Endothelial cell of umbilical vein (primary cell): ENCODE measurements around the gene PCMT1. TPM values are rescaled to one million over a fixed set of nuclear protein-coding genes. Genes with fewer than 3 reads are reported as not detected.

Experiments used
- BruUV-seq: library from RNA; stranded (reverse); fragments of 400-500 nt; replicated peaks from 2 replicates; lab custom pipeline; 2021; lab: Mats Ljungman, UMichigan
- CTCF ChIA-PET: fragments of 300-600, 350-600 bp; sonication (Branson Sonifier 250); formaldehyde crosslinking; loops from one replicate; lab custom pipeline; 2021; ENCODE audit warnings: antibody characterized with exemption, inconsistent platforms; lab: Charles Lee
- POLR2A ChIA-PET: fragments of 300-600, 350-600 bp; sonication (Branson Sonifier 250); formaldehyde crosslinking; loops from one replicate; lab custom pipeline; 2021; ENCODE audit warnings: antibody characterized with exemption, inconsistent platforms; lab: Charles Lee
- DNase-seq: peaks from one replicate; pipeline ENCODE4 v3.0.0-alpha.2; 2011; ENCODE audit warnings: low read depth, low spot score
- FAIRE-seq: peaks from 2 replicates; lab custom pipeline; 2011; peaks lifted over from hg19 to GRCh38; lab: Jason Lieb, UNC
- H2AFZ ChIP-seq: 2 replicates; pipeline ENCODE4 v1.6.0; 2012; ENCODE audit warnings: low read depth, low read length, control low read depth, inconsistent platforms
- H3K27ac ChIP-seq: 2 replicates; pipeline ENCODE4 v1.5.1; 2011; ENCODE audit warnings: low read depth, mild to moderate bottlenecking, control low read depth, low read length, moderate library complexity; ENCODE audit not compliant: insufficient read depth
- H3K27me3 ChIP-seq, 2 experiments: 2 replicates each; pipeline versions ENCODE4 v1.6.0 to v1.6.1; 2011; ENCODE audit warnings: low read length in 2 of 2, mixed read lengths in 1 of 2; ENCODE audit not compliant: control insufficient read depth in 2 of 2, insufficient read depth in 2 of 2
- H3K36me3 ChIP-seq, 2 experiments: 2 replicates in 1 of 2; 3 replicates in 1 of 2; pipeline ENCODE4 v1.5.1; 2011; ENCODE audit warnings: low read length in 2 of 2, mild to moderate bottlenecking in 1 of 2, moderate library complexity in 1 of 2; ENCODE audit not compliant: control insufficient read depth in 2 of 2, insufficient read depth in 2 of 2; ENCODE audit errors: extremely low read depth in 1 of 2
- H3K4me1 ChIP-seq: 3 replicates; pipeline ENCODE4 v1.5.1; 2011; ENCODE audit warnings: mild to moderate bottlenecking, low read length; ENCODE audit not compliant: control insufficient read depth, insufficient read depth; ENCODE audit errors: extremely low read depth
- H3K4me2 ChIP-seq: 2 replicates; pipeline ENCODE4 v1.6.1; 2011; ENCODE audit warnings: low read length, control low read depth, mixed read lengths; ENCODE audit not compliant: insufficient read depth
- H3K4me3 ChIP-seq, 3 experiments: fragments of 200-600 bp in 1 of 3; sonication (generic), shearing (Covaris generic) in 1 of 3; replicated peaks in 1 of 3; 2 replicates each; pipeline ENCODE4 v1.5.1; 2011 to 2016; ENCODE audit warnings: control low read depth in 3 of 3, low read length in 3 of 3, mild to moderate bottlenecking in 2 of 3, inconsistent platforms in 1 of 3, low read depth in 1 of 3, moderate library complexity in 1 of 3; ENCODE audit not compliant: insufficient read depth in 1 of 3
- H3K79me2 ChIP-seq: 2 replicates; pipeline ENCODE4 v1.6.0; 2012; ENCODE audit warnings: low read length, inconsistent platforms; ENCODE audit not compliant: control insufficient read depth, insufficient read depth
- H3K9ac ChIP-seq: replicated peaks from 2 replicates; pipeline ENCODE3; 2011; ENCODE audit warnings: low read length, control low read depth; ENCODE audit not compliant: insufficient read depth; ENCODE audit errors: extremely low read depth
- H3K9me1 ChIP-seq: replicated peaks from 3 replicates; pipeline ENCODE4 v1.6.0; 2011; ENCODE audit warnings: mild to moderate bottlenecking, low read length; ENCODE audit not compliant: control insufficient read depth, insufficient read depth; ENCODE audit errors: extremely low read depth
- H3K9me3 ChIP-seq: replicated peaks from 2 replicates; pipeline ENCODE4 v1.5.1; 2012; ENCODE audit warnings: low read length, inconsistent platforms; ENCODE audit not compliant: control insufficient read depth, insufficient read depth
- H4K20me1 ChIP-seq: replicated peaks from 2 replicates; pipeline ENCODE3; 2011; ENCODE audit warnings: mild to moderate bottlenecking, low read length; ENCODE audit not compliant: control insufficient read depth, insufficient read depth; ENCODE audit errors: extremely low read depth
- CTCF ChIP-seq, 2 donors: IDR thresholded peaks; 1 replicate in 1 of 2; 2 replicates in 1 of 2; pipeline ENCODE4 v1.5.1; 2011; ENCODE audit warnings: low read length in 2 of 2, mild to moderate bottlenecking in 2 of 2, moderate library complexity in 2 of 2, control low read depth in 1 of 2, inconsistent platforms in 1 of 2, low read depth in 1 of 2; ENCODE audit not compliant: insufficient read depth in 1 of 2; ENCODE audit errors: extremely low read depth in 1 of 2
- POLR2A ChIP-seq: IDR thresholded peaks from 2 replicates; pipeline ENCODE4 v1.6.1; 2012; ENCODE audit warnings: low read depth, mild to moderate bottlenecking, control low read depth, low read length
- dilution Hi-C: fragments of 300-500 bp; cut with MboI; formaldehyde crosslinking; loops from one replicate; pipeline ENCODE4 v1.15.0; 2019; ENCODE audit warnings: low sequenced_read_pairs; ENCODE audit not compliant: extremely low pct_ligation_motif_present
- intact Hi-C: fragments of 100-400 bp; cut with micrococcal nuclease; formaldehyde crosslinking; loops from one replicate; pipeline ENCODE4 v1.10.0; 2022
- polyA plus RNA-seq, 4 experiments: library from polyadenylated mRNA; depleted of rRNA in 3 of 4; stranded (reverse) in 3 of 4; unstranded in 1 of 4; fragments of >200 nt; gene quantifications; 2 replicates each; pipeline versions ENCODE4 v1.2.1 to v1.2.3, GENCODE V29; 2011 to 2012; ENCODE audit warnings: missing spikeins in 1 of 4
- total RNA-seq: library from RNA; stranded (reverse); gene quantifications from 2 replicates; pipeline ENCODE4 v1.2.3, GENCODE V29; 2021

Gene PCMT1
- total and polyA plus RNA-seq, 2 donors (not counting 3 experiments of a cell fraction or from before 2014, with no cell fraction given) = 95.0 to 102 TPM

- intact Hi-C loops = loop anchor here (1.0 to 5.0 kb wide), 3 partner anchors 31 to 183 kb away; no protein-coding TSS in a partner anchor
- H3K4me3 ChIP-seq = no peak overlapping the region
- H2AFZ ChIP-seq = no peak overlapping the region
- H3K27ac ChIP-seq = no peak overlapping the region
- no peaks in the 10 kb centered on the region for H4K20me1 ChIP-seq
- CTCF ChIA-PET = interaction anchor here (0.5 to 3.9 kb wide), 12 partner anchors 12 to 182 kb away, joined by 3 to 30 read pairs (median 8); partner anchors contain the start of gene LRP11
- FAIRE-seq (peak; percentile 21), DNase-seq (peak; percentile 80)
- no peaks in the 10 kb centered on the region for H3K9me1 ChIP-seq
- POLR2A ChIA-PET = no interaction called here
- H3K4me1 ChIP-seq = no peaks in the 10 kb centered on the region
- TF ChIP-seq CTCF (IDR thresholded peaks at IDR 0.05; ENCODE audit: extremely low read depth in 1 of 2, insufficient read depth in 1 of 2, low read depth in 1 of 2, low read length in 2 of 2) (peak; percentile 77), POLR2A (no peak)
- no peak overlapping the region for H3K4me2 ChIP-seq
- H3K27me3 ChIP-seq = no peaks in the 10 kb centered on the region
- no peaks in the 10 kb centered on the region for H3K79me2 ChIP-seq
- no TSS peak for BruUV-seq
- dilution Hi-C loops = no loop called here
- no peak overlapping the region for H3K9ac ChIP-seq
- no peaks in the 10 kb centered on the region for H3K9me3 ChIP-seq
- H3K36me3 ChIP-seq = peaks cover 0 to 7% of the 10 kb centered on the region in 2 experiments
Measured at GRCh38 chr6:149834513-149835481, 85.3 kb downstream of the PCMT1 start.
